Mammary epithelial cell (primary cell): ENCODE results near the gene FBP2.

Experiments used
- EZH2 ChIP-seq: IDR thresholded peaks from 2 replicates; pipeline ENCODE4 v1.6.1; 2012; ENCODE audit warnings: low read length, inconsistent platforms, borderline replicate concordance
- TF ChIP-seq, protein P1 (sequence below), 2 donors: IDR thresholded peaks in 1 of 2; conservative IDR thresholded peaks in 1 of 2; 2 replicates each; pipeline ENCODE4 v1.5.1; 2011 to 2012; ENCODE audit warnings: inconsistent platforms in 2 of 2, low read length in 2 of 2, mild to moderate bottlenecking in 2 of 2, control low read depth in 1 of 2, low read depth in 1 of 2; ENCODE audit not compliant: insufficient read depth in 1 of 2; ENCODE audit errors: extremely low read depth in 1 of 2

DNA sequence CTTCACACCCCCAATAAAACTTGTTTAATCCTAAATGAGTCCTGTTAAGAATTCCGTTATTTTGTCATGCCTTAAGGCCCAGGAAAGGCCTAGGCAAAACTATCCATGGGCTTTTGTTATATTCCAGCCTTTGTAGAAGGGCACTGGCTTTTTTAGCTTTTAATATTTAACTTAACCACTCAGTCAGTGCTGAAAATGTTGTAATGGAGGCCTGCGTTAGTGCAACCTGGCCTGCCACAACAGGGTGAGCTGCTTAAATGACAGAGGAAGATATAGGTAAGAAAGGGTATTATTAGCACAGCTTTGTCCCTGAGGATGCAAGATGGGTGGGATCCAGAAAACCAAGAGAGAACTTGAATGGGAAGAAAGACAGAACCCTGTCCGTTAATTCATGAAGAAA is 78.9 kb downstream of the FBP2 start:
- TF ChIP-seq, protein P1, sequence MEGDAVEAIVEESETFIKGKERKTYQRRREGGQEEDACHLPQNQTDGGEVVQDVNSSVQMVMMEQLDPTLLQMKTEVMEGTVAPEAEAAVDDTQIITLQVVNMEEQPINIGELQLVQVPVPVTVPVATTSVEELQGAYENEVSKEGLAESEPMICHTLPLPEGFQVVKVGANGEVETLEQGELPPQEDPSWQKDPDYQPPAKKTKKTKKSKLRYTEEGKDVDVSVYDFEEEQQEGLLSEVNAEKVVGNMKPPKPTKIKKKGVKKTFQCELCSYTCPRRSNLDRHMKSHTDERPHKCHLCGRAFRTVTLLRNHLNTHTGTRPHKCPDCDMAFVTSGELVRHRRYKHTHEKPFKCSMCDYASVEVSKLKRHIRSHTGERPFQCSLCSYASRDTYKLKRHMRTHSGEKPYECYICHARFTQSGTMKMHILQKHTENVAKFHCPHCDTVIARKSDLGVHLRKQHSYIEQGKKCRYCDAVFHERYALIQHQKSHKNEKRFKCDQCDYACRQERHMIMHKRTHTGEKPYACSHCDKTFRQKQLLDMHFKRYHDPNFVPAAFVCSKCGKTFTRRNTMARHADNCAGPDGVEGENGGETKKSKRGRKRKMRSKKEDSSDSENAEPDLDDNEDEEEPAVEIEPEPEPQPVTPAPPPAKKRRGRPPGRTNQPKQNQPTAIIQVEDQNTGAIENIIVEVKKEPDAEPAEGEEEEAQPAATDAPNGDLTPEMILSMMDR (conservative IDR thresholded peaks at IDR 0.05 in 1 of 2, IDR thresholded peaks at IDR 0.05 in 1 of 2; ENCODE audit: extremely low read depth in 1 of 2, insufficient read depth in 1 of 2, low read depth in 1 of 2, low read length in 2 of 2) = no peak
- no peak for TF ChIP-seq EZH2
